ENCODE measurements around the gene STIM2. TPM values are rescaled to one million over a fixed set of nuclear protein-coding genes. Genes with fewer than 3 reads are reported as not detected.

STIM2 gene
- total and polyA plus RNA-seq, 2 donors = 41.2 to 43.3 TPM

- Histone ChIP-seq H3K9me3 (ENCODE audit: control insufficient read depth in 2 of 2, insufficient read depth in 1 of 2, low read length in 1 of 2) (no peaks in the 10 kb centered on the region), H3K36me3 (ENCODE audit: control insufficient read depth in 2 of 2, insufficient read depth in 2 of 2, low read length in 1 of 2) (no peaks in the 10 kb centered on the region), H3K27ac (ENCODE audit: low read depth in 1 of 2, low read length in 1 of 2) (no peak overlapping the region), H3K27me3 (ENCODE audit: control insufficient read depth in 2 of 2, insufficient read depth in 1 of 2, low read length in 1 of 2) (no peaks in the 10 kb centered on the region), H3K4me3 (ENCODE audit: low read length in 2 of 2) (no peak overlapping the region), H3K4me1 (ENCODE audit: control insufficient read depth in 2 of 2, insufficient read depth in 2 of 2, low read length in 2 of 2) (no peaks in the 10 kb centered on the region)
- no peak for DNase-seq (ENCODE audit: low read depth in 6 of 9, low spot score in 9 of 9)
These were observed 136.1 kb downstream of the STIM2 start for GRCh38 chr4:26996745-26997144.

GRCh38 chr4:26999689-27000088 is 139.0 kb downstream of the STIM2 start:
- no peaks in the 10 kb centered on the region for H3K27me3 ChIP-seq (ENCODE audit: control insufficient read depth in 2 of 2, insufficient read depth in 1 of 2, low read length in 1 of 2)
- H3K9me3 ChIP-seq (ENCODE audit: control insufficient read depth in 2 of 2, insufficient read depth in 1 of 2, low read length in 1 of 2) = no peaks in the 10 kb centered on the region
- H3K4me3 ChIP-seq (ENCODE audit: low read length in 2 of 2) = no peak overlapping the region
- H3K36me3 ChIP-seq (ENCODE audit: control insufficient read depth in 2 of 2, insufficient read depth in 2 of 2, low read length in 1 of 2) = peaks cover 0 to 2% of the 10 kb centered on the region in 2 donors
- no peak overlapping the region for H3K27ac ChIP-seq (ENCODE audit: low read depth in 1 of 2, low read length in 1 of 2)
- H3K4me1 ChIP-seq (ENCODE audit: control insufficient read depth in 2 of 2, insufficient read depth in 2 of 2, low read length in 2 of 2) = no peaks in the 10 kb centered on the region
- DNase-seq (ENCODE audit: low read depth in 6 of 9, low spot score in 9 of 9) = no peak

GRCh38 chr4:27000122-27000521 is 139.5 kb downstream of the STIM2 start:
- H3K36me3 ChIP-seq (ENCODE audit: control insufficient read depth in 2 of 2, insufficient read depth in 2 of 2, low read length in 1 of 2) = peaks cover 0 to 2% of the 10 kb centered on the region in 2 donors
- H3K4me1 ChIP-seq (ENCODE audit: control insufficient read depth in 2 of 2, insufficient read depth in 2 of 2, low read length in 2 of 2) = no peaks in the 10 kb centered on the region
- DNase-seq (ENCODE audit: low read depth in 6 of 9, low spot score in 9 of 9) = no peak
- no peak overlapping the region for H3K27ac ChIP-seq (ENCODE audit: low read depth in 1 of 2, low read length in 1 of 2)
- 97% methylated on average over 2 of the region's 2 CpGs for WGBS
- H3K27me3 ChIP-seq (ENCODE audit: control insufficient read depth in 2 of 2, insufficient read depth in 1 of 2, low read length in 1 of 2) = no peaks in the 10 kb centered on the region
- no peaks in the 10 kb centered on the region for H3K9me3 ChIP-seq (ENCODE audit: control insufficient read depth in 2 of 2, insufficient read depth in 1 of 2, low read length in 1 of 2)
- no peak overlapping the region for H3K4me3 ChIP-seq (ENCODE audit: low read length in 2 of 2)

- Histone ChIP-seq H3K4me1 (ENCODE audit: control insufficient read depth in 2 of 2, insufficient read depth in 2 of 2, low read length in 2 of 2) (no peaks in the 10 kb centered on the region), H3K9me3 (ENCODE audit: control insufficient read depth in 2 of 2, insufficient read depth in 1 of 2, low read length in 1 of 2) (no peaks in the 10 kb centered on the region), H3K4me3 (ENCODE audit: low read length in 2 of 2) (no peak overlapping the region), H3K36me3 (ENCODE audit: control insufficient read depth in 2 of 2, insufficient read depth in 2 of 2, low read length in 1 of 2) (peaks cover 0 to 2% of the 10 kb centered on the region in 2 donors), H3K27ac (ENCODE audit: low read depth in 1 of 2, low read length in 1 of 2) (no peak overlapping the region), H3K27me3 (ENCODE audit: control insufficient read depth in 2 of 2, insufficient read depth in 1 of 2, low read length in 1 of 2) (no peaks in the 10 kb centered on the region)
- WGBS = 95% methylated on average over 1 of the region's 1 CpG
- DNase-seq (ENCODE audit: low read depth in 6 of 9, low spot score in 9 of 9) = peak in 2 of 9 donors; percentile 28 to 48
These were observed 140.2 kb downstream of the STIM2 start for GRCh38 chr4:27000820-27001219.

GRCh38 chr4:27001398-27002164 is 140.9 kb downstream of the STIM2 start:
- Histone ChIP-seq H3K36me3 (ENCODE audit: control insufficient read depth in 2 of 2, insufficient read depth in 2 of 2, low read length in 1 of 2) (peaks cover 0 to 2% of the 10 kb centered on the region in 2 donors), H3K4me1 (ENCODE audit: control insufficient read depth in 2 of 2, insufficient read depth in 2 of 2, low read length in 2 of 2) (no peaks in the 10 kb centered on the region), H3K9me3 (ENCODE audit: control insufficient read depth in 2 of 2, insufficient read depth in 1 of 2, low read length in 1 of 2) (no peaks in the 10 kb centered on the region), H3K4me3 (ENCODE audit: low read length in 2 of 2) (no peak overlapping the region), H3K27me3 (ENCODE audit: control insufficient read depth in 2 of 2, insufficient read depth in 1 of 2, low read length in 1 of 2) (no peaks in the 10 kb centered on the region), H3K27ac (ENCODE audit: low read depth in 1 of 2, low read length in 1 of 2) (no peak overlapping the region)
- WGBS = 98% methylated on average over 4 of the region's 4 CpGs
- DNase-seq (ENCODE audit: low read depth in 6 of 9, low spot score in 9 of 9) = no peak

GRCh38 chr4:27003642-27004113 is 143.0 kb downstream of the STIM2 start:
- Histone ChIP-seq H3K27ac (ENCODE audit: low read depth in 1 of 2, low read length in 1 of 2) (no peak overlapping the region), H3K4me1 (ENCODE audit: control insufficient read depth in 2 of 2, insufficient read depth in 2 of 2, low read length in 2 of 2) (no peaks in the 10 kb centered on the region), H3K36me3 (ENCODE audit: control insufficient read depth in 2 of 2, insufficient read depth in 2 of 2, low read length in 1 of 2) (peaks cover 0 to 6% of the 10 kb centered on the region in 2 donors), H3K4me3 (ENCODE audit: low read length in 2 of 2) (no peak overlapping the region), H3K27me3 (ENCODE audit: control insufficient read depth in 2 of 2, insufficient read depth in 1 of 2, low read length in 1 of 2) (no peaks in the 10 kb centered on the region), H3K9me3 (ENCODE audit: control insufficient read depth in 2 of 2, insufficient read depth in 1 of 2, low read length in 1 of 2) (no peaks in the 10 kb centered on the region)
- no peak for DNase-seq (ENCODE audit: low read depth in 6 of 9, low spot score in 9 of 9)
- WGBS = 34% methylated on average over 5 of the region's 5 CpGs

- H3K4me1 ChIP-seq (ENCODE audit: control insufficient read depth in 2 of 2, insufficient read depth in 2 of 2, low read length in 2 of 2) = no peaks in the 10 kb centered on the region
- no peak overlapping the region for H3K4me3 ChIP-seq (ENCODE audit: low read length in 2 of 2)
- no peak for DNase-seq (ENCODE audit: low read depth in 6 of 9, low spot score in 9 of 9)
- no peaks in the 10 kb centered on the region for H3K27me3 ChIP-seq (ENCODE audit: control insufficient read depth in 2 of 2, insufficient read depth in 1 of 2, low read length in 1 of 2)
- H3K27ac ChIP-seq (ENCODE audit: low read depth in 1 of 2, low read length in 1 of 2) = no peak overlapping the region
- no peaks in the 10 kb centered on the region for H3K9me3 ChIP-seq (ENCODE audit: control insufficient read depth in 2 of 2, insufficient read depth in 1 of 2, low read length in 1 of 2)
- H3K36me3 ChIP-seq (ENCODE audit: control insufficient read depth in 2 of 2, insufficient read depth in 2 of 2, low read length in 1 of 2) = peaks cover 4 to 15% of the 10 kb centered on the region in 2 donors
These were observed 144.9 kb downstream of the STIM2 start for GRCh38 chr4:27005501-27005900.

GRCh38 chr4:27005905-27006590 is 145.4 kb downstream of the STIM2 start:
- H3K4me1 ChIP-seq (ENCODE audit: control insufficient read depth in 2 of 2, insufficient read depth in 2 of 2, low read length in 2 of 2) = no peaks in the 10 kb centered on the region
- peaks cover 4 to 15% of the 10 kb centered on the region in 2 donors for H3K36me3 ChIP-seq (ENCODE audit: control insufficient read depth in 2 of 2, insufficient read depth in 2 of 2, low read length in 1 of 2)
- no peaks in the 10 kb centered on the region for H3K9me3 ChIP-seq (ENCODE audit: control insufficient read depth in 2 of 2, insufficient read depth in 1 of 2, low read length in 1 of 2)
- 97% methylated on average over 10 of the region's 10 CpGs for WGBS
- no peak for DNase-seq (ENCODE audit: low read depth in 6 of 9, low spot score in 9 of 9)
- H3K27ac ChIP-seq (ENCODE audit: low read depth in 1 of 2, low read length in 1 of 2) = no peak overlapping the region
- H3K27me3 ChIP-seq (ENCODE audit: control insufficient read depth in 2 of 2, insufficient read depth in 1 of 2, low read length in 1 of 2) = no peaks in the 10 kb centered on the region
- no peak overlapping the region for H3K4me3 ChIP-seq (ENCODE audit: low read length in 2 of 2)

- peaks cover 4 to 15% of the 10 kb centered on the region in 2 donors for H3K36me3 ChIP-seq (ENCODE audit: control insufficient read depth in 2 of 2, insufficient read depth in 2 of 2, low read length in 1 of 2)
- 46% methylated on average over 2 of the region's 2 CpGs for WGBS
- no peak for DNase-seq (ENCODE audit: low read depth in 6 of 9, low spot score in 9 of 9)
- H3K27me3 ChIP-seq (ENCODE audit: control insufficient read depth in 2 of 2, insufficient read depth in 1 of 2, low read length in 1 of 2) = no peaks in the 10 kb centered on the region
- H3K27ac ChIP-seq (ENCODE audit: low read depth in 1 of 2, low read length in 1 of 2) = no peak overlapping the region
- no peak overlapping the region for H3K4me3 ChIP-seq (ENCODE audit: low read length in 2 of 2)
- H3K9me3 ChIP-seq (ENCODE audit: control insufficient read depth in 2 of 2, insufficient read depth in 1 of 2, low read length in 1 of 2) = no peaks in the 10 kb centered on the region
- H3K4me1 ChIP-seq (ENCODE audit: control insufficient read depth in 2 of 2, insufficient read depth in 2 of 2, low read length in 2 of 2) = no peaks in the 10 kb centered on the region
These were observed 146.0 kb downstream of the STIM2 start for GRCh38 chr4:27006646-27007045.
